HG03558 (cell line): ENCODE measurements around the gene ROM1.
"Not testable (repeated sequence)": the region's sequence is repeated elsewhere in the genome, so short reads cannot be mapped to it uniquely, and the experiment has no call there.

Source experiments
- ATAC-seq: cut with Tn5 transposase; IDR thresholded peaks from one replicate; pipeline ENCODE4 v1.9.1; 2021; ENCODE audit warnings: moderate number of reproducible peaks; ENCODE audit not compliant: unreplicated experiment; ENCODE audit errors: extremely low read depth

The ROM1 gene

DNA sequence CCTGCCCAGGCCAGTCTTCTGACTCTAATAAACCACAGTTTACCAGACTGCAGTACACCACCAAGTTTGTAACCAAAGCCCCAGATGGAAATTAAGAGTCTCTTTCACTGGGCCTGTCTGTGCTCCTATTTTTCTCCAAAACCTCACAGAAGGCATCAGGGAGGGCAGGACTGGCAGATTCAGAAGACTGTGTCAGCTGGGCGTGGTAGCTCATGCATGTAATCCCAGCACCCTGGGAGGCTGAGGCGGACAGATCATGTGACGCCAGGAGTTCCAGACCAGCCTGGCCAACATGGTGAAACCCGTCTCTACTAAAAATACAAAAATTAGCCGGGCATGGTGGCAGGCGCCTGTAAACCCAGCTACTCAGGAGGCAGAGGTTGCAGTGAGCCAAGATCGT, 27.7 kb upstream of the ROM1 start:
- not testable (repeated sequence) for ATAC-seq

DNA sequence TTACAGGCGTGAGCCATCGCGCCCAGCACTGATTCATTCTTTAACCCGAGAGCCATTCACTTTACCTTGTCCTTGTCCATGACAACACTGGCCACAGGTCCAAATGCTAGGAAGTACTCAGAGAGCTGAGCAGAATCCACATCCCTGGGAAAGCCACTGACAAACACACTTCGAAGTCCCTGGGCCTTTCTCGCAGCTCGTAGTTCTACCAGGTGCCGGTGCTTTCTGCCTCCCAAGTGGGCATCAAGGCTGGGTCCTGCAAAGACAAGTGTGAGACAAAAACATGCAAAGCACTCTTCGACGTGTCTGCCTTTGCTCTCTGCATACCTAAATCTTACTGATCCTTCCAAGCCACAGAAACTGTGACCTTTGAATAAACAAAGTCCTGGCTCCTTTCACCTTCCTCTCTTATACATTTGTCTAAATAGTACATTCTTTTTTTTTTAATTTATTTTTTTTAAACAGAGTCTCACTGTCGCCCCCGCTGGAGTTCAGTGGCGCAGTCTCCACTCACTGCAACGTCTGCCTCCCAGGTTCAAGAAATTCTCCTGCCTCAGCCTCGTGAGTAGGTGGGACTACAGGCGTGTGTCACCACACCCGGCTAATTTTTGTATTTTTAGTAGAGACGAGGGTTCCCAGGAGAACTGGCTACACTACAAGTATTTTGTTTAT, 24.0 kb upstream of the ROM1 start:
- ATAC-seq = no peak

DNA sequence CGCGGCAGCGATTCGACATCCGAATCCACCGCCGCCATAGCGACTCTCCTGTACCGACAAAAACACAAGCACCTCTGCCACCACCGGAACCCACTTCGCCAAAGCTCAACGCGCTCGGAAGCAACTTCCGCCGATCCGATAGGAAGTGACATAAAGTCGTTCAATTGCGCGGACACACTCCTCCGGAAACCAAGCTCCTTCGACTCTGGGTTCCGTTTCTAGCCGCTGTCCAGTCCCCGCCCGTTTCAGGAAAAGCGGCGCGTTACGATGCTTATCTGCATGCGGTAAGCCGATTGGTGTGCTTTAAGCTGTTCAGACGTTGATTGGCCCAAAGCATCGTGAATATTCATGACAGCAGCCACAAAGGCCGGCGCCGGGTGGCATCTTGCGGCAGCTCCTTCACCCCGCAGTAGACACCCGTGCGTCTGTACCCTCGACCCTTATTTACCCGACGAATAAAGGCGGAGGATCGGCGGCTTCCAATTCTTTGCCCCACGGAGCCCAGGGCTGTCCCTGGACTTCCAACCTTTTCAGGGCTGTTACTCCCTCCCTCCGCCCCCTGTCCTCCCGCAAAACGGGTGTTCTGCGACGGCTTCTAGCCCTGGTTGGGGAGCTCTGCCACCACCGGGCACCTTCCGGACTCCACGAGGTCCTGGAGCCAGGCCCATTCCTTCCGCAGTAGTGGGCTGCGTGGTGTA, 21.5 kb upstream of the ROM1 start, which contains the start of gene TUT1:
Gene TUT1, minus strand, starts transcription at position 76 of the 698 bp plus-strand sequence. Its CDS starts 38 bp downstream, at position 38.
- peak; percentile 73 for ATAC-seq

DNA sequence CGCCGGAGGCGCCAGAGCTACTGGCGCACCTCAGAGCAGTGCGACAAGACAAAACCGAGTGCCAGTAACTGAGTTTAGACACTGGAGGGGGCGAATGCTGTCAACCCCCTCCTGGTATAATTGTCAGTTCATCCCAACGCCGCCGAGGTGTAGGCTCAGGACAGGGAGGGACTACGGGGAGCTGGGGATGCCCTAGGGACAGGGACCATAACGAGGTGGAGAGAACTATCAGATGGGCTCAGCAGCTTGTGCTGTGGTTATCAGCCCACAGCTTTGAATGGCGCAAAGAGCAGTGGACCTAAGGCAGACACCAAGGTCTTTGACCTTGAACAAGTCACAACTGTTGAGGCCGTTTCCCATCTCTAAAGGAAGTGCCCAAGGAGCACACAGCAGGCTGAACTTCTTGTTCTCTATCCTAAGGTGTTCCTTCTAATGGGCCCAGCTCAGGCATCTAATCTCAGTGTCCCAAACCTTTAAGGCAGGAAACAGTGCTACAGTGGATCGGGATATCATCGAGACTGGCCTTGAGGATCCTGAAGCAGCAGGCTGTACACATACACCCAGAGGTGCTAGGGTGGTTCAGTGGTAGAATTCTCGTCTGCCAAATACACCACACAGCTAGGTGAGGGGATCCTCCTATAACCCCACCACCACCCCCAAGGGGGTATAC, 20.8 kb upstream of the ROM1 start:
- no peak for ATAC-seq

DNA sequence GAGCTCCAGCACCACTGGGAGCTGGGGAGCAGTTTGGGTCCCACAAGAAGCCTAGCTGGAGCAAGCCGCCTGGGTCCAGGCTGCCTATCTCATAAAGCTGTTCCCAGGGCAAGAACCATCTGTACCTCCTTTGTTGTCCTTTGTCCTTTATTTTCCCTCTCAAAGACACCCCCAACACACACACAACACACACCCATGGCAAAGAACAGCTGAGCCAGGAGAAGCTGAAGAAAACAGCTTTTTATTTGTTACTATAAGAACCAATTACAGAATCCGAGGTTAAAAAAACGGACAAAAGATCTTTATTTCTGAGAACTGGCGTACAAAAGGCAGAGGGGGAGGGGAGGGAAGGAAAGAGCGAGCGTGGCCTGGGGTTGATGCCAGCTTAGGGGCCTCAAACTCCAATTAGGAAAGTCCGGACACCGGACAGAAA, 20.1 kb upstream of the ROM1 start:
- no peak for ATAC-seq

DNA sequence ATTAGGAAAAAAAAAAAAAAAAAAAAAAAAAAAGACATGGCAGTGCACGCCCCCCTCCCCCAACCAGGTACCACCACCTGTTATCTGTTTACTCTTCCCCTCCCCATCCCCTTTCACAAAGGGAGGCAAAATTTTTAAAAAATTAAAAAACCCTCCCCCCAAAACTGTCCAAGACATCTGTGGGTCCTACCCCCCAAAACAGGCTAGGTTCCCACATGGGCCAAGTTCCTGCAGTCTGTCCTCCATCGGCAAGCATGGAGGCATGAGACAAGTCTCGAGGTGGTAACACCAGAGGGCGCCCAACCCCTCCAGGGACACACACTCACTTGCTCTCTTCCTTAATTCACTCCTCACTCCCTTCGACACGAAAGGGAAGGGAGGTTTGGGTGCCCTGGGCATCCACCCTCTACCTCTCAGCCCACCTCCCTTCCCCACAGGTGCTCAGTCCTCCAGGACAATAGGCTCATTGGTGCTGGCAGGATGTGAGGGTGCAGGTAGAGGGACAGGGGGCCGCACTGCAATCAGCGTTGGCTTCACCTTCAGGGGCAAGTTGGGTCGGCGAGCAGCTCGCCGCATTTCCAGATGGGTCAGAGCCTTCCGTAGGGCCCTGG, 19.5 kb upstream of the ROM1 start:
- ATAC-seq = no peak

DNA sequence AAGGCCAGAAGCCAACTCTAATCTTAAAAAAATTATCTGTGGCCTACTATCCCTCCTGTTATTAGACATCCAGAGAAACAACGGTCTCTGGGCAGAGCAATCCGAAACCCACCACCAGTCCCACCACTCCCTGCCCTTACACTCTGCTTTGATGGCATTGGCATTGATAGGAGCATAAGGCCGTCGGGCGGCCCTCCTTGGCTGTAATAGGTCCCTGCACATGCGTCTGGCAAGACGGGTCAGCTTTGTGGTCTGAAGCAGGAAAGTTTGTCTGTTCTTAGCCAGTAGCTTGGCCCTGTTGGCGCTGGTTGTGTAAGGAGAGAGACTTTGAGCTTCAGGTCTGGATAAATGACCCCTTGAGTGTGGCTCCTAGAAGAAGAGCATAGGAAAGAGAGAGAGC, 17.9 kb upstream of the ROM1 start:
- ATAC-seq = no peak

DNA sequence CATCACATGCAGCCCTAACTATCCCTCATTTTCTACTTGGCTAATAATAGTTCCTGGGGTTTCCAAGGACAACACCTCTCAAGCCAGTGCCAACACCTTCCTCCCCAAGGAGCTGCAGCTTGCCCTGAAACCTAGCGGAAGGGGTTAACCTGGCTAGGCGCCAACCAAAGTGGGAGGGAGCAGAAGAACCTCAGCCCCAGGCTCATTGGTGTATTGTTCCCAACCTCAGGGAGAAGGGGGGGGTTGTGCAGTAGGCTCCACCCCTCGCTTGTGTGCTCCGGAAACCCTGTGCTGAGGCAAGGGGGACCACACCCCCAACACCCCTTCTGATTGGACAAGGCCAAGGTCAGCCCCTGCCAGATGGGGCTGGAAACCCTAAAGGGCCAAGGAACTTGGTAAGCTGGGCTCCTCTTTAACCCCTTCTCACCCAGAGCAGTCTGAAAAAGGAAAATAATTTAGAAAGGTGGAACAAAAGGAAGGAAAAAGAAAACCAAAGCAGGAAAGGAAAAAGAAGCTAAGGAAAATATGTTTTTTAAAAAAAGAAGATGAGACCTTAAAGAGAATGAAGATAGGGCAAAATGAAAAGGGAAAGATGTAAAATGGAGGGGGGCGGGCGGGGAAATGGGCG, 13.9 kb upstream of the ROM1 start:
- peak; percentile 28 for ATAC-seq

DNA sequence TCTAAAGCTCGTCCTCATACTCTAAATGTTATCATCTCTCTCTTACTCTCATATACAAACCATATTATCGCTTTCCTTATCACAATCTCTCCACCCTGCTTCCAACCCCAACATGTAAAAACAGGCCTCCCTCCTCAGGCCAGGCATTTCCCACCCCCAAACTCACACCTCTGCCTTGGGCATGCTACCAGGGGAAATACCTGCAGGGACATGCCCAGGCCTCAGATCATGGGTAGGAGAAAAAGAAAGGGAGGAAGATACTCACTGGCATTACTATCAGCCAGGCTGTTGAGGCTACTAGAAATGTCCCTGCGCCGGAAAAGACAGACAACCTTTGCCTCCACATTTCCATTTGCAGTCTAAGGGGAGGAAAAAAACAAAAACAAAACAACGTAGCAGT, 13.2 kb upstream of the ROM1 start:
- ATAC-seq = no peak

DNA sequence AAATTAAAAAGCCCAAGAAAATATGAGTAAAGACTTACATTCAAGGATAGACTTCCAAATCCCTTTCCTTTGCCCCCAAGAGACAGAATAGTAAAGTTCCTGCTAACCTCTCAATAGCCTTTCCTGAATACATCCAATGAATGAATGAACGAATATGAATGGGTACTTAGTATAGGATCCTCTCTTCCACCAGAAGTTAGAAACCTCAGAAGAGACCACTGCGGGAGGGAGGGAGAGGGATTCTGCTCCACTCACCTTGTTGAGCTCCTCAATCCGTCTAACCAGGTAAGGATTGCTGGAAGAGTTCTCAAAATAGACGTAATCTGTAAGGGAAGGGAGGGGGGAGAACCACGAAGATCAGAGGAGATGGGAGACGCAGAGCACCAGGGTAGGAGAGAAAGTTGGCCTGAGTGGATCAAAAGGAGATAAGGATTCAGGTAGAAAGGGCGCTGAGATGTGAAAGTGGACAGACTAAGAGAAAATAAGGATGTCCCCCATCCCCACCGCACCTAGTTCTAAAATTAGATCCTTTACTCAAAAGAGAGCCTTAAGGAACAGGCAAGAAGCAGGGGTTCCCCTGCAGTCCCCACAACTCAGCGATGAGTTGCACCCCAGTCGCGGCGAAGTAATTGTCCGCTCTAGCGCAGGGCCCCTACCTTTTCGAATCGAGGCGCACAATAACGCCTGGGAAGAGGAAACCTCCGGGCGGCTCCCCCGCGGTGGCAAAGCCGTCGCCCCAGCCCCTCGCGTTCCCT, 12.5 kb upstream of the ROM1 start:
- no peak for ATAC-seq

DNA sequence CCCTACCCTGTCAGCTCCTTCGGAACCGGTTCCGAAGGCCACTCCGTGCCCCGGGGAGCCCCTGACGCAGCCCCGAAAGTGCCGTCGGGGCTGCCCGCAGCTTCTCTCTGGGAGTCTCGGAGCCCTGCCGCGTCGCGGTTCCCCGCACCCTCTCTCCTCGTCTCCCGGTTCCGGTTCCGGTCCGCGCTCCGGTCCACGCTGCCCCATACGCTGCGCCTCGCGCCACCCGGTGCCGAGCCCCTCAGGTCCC, 12.0 kb upstream of the ROM1 start:
- no peak for ATAC-seq

DNA sequence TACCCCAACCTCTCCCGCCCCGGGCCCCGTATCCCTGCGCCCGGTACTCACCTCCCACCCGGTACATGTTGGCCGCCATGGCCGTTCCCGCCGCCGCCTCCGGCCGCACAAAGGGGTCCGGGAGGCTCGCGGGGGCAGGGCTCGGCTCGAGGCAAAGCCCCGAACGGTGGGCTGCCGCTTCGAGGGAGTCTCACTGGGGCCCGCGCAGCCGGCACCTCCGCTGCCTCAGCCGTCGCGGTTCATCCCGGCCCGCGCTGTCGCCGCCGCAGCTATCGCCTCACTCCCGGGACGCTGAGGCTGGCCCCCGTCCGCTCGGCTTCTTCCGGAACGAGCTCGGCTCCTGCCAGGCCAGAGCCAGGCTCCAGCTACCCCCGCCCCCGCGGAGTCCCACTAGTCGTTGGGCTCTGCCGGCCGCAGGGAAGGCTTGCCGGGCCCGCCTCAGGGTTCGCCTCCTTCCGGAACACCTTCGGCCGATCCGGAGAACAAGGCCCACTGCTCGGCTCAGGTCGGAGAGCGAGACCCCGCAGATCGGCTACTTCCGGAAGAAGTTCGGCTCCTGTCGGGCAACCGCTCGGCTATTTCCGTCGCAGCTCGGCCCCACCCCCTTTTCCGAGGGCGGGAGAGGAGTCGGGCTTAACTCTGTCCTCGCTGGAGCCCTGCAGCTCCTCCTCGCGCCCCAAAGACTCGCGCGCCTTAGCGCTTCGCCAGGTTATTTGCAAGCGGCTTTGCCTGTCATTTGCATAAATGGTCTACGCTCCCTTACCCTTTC, 11.5 kb upstream of the ROM1 start, which contains the start of gene MTA2:
Gene MTA2, minus strand, starts transcription at position 494 of the 769 bp plus-strand sequence. Its CDS starts 415 bp downstream, at position 79.
- peak; percentile 48 for ATAC-seq

DNA sequence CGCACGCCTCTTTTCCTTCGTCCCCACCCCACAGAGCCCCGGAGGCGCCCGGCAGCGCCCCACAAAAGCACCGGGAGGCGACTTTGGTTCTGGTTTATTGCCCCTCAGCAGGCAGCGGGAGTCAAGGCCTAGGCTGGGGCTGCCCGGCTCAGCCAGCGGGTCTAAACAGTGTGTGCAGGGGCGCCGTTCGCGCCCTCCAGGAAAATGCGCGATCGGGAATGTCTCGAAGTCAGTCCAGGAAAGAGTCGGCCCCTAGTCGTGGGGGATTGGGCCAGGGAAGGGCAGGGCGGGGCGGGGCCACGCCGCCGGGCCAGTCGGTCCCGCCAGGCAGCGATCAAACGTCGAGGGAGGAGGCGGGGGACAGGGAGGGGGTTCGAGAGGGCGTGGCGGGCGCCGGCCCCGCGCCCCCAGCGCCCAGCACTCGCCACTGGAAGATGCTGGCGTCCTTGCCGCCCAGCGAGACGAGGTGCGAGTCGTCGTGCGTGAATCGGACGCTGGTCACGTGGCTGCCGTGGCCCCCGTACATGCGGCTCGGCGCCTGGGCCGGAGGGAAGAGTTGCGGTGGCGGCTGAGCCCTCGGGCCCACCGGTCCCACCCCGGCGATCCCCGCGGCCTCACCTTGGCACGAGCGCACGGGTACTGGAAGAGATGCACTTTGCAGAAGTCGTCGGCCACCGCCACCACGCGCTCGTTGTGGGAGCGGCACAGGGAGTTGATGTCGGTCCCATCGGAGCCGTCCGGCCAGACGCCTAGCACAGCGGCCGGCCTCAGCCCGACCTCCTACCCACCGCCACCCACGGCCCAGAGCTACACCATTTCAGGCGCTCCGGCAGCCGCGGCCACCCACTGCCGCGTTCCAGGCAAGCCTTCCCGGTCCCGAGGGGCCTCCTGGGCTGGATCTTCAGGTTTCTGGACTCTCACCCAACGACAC, 10.7 kb upstream of the ROM1 start:
- ATAC-seq = no peak

DNA sequence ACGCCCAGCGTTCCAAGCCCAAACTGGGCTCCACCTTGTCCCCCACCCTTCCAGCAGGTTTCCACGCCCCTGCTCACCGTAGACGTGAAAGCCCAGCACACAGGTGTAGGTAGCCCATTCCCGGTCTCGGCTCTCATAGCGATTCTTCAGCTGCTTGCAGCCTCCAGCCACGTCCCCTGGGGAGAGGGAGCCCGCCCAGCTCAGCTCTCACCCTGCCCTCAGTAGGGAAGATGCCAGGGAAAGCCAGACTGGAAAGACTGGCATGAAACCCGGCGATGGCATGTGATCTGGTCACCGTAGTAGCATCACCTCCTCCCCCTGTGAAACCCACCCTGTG, 10.0 kb upstream of the ROM1 start:
- no peak for ATAC-seq

DNA sequence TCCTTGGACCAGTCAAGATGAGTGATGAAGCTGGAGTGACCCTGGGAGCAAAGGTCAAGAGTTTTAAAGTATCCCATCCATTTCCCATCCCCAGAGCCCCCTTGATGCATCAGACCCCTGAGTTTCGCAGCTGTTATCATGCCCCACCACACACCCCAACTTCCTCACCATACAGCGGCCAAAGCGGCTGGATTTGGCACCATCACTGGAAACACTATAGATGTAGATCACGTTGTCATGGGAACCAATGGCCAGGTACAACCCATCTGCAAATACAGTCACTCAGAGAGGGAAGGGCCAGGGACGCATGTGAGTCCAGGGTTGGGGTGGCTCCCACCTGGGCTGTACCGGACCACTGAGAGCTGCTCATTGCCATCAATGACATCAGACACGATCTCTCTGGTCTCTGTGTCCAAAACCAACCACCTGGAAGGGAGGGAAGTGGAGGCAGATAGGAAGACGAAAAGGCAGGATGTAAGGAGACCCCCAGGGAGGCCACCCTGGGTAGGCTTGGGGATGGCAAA, 9.2 kb upstream of the ROM1 start:
- ATAC-seq = no peak

DNA sequence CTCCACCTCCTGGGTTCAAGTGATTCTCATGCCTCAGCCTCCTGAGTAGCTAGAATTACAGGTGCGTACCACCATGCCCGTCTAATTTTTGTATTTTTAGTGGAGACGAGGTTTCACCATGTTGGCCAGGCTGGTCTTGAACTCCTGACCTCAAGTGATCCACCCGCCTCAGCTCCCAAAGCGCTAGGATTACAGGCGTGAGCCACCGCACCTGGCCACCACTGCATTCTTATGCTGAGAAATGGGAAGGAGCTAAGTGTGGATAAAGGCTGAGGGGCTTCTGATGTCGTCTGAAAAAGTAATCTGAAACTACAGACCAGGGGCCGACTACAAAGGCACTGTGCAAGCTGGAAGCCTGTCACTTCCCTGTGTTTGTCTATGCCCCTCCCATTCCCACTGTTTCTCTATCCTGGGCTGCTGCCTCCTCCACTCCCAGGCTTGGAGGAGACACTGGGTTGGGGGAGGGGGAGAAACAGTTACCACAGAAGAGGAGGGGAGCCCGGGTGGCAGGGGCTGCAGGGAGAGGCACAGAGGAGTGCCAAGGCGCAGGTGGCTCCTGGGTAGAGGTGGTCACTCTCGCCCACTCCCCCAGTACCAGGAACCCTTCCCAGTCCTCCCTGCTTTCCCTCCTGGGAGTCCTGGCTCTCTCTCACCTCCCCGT, 8.5 kb upstream of the ROM1 start:
- ATAC-seq = no peak

DNA sequence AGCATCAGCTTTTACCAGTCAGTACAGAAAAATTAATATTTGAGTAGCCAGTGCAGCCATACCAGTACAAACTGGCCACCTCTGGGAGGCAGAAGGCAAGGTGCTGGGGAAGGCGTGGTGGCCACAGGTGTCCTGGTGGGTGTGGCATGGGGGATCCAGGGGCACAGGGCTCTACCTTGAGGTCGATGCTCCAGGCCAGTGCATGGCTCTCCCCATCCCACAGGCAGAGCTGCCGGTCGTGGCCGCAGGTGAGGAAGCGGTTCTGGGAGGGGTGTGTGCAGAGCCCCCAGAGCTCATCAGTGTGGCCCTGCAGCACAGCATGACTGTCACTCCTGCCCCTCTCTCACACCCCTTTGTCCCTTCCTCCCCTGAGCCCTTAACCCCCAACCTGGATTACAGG, 7.6 kb upstream of the ROM1 start:
- ATAC-seq = no peak

DNA sequence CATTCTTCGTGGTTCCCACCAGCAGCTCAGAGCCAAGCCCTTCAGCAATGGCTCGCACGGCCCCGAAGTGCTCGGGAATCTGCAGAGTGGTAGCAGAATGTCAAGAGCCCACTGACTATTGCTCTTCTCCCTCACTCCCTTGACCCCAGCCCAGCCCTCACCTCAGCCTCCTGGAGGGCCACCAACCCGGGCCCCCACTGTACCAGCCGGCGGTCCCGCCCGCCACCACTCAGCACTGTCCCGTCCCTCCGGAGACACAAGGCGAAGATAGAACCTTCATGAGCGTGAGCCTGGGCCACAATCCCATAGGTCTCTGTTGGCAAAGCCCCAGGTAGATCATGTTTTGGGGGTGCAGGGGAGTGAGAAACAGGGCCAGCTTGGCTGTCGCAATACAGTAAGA, 7.2 kb upstream of the ROM1 start:
- no peak for ATAC-seq
